ENCODE results near the gene SUPT3H.
A peak's percentile ranks its signal among the peaks of the same experiment; 100 is the strongest.

Gene SUPT3H

GRCh38 chr6:44969446-44970185 lies 408.1 kb downstream of the SUPT3H start:
- Histone ChIP-seq H3K9me3 (peaks cover 5% of the 10 kb centered on the region), H3K4me1 (peaks cover 13% of the 10 kb centered on the region), H3K27me3 (ENCODE audit: low read depth) (no peaks in the 10 kb centered on the region), H3K4me3 (no peak overlapping the region), H3K36me3 (replicated peaks) (no peaks in the 10 kb centered on the region)
- in situ Hi-C loops (cut with MboI; ENCODE audit: low sequenced_read_pairs): no loop called here
- no peak for DNase-seq (ENCODE audit: low spot score in 2 of 2)

- DNase-seq (ENCODE audit: low spot score in 2 of 2): no peak
Measured at GRCh38 chr6:44967481-44967880, 410.3 kb downstream of the SUPT3H start.

GRCh38 chr6:44966449-44967092 lies 411.2 kb downstream of the SUPT3H start:
- H3K4me3 ChIP-seq: no peak overlapping the region
- H3K36me3 ChIP-seq (replicated peaks): no peaks in the 10 kb centered on the region
- H3K9me3 ChIP-seq: no peaks in the 10 kb centered on the region
- DNase-seq (ENCODE audit: low spot score in 2 of 2): peak in 1 of 2 experiments; percentile 41
- peaks cover 13% of the 10 kb centered on the region for H3K4me1 ChIP-seq
- in situ Hi-C loops (cut with MboI; ENCODE audit: low sequenced_read_pairs): no loop called here
- H3K27me3 ChIP-seq (ENCODE audit: low read depth): no peaks in the 10 kb centered on the region

More at GRCh38 chr6:44967481-44967880, 410.3 kb downstream of the SUPT3H start:
- Histone ChIP-seq H3K27me3 (ENCODE audit: low read depth) (no peaks in the 10 kb centered on the region), H3K9me3 (peaks cover 1% of the 10 kb centered on the region), H3K4me3 (no peak overlapping the region), H3K36me3 (replicated peaks) (no peaks in the 10 kb centered on the region), H3K4me1 (peaks cover 13% of the 10 kb centered on the region)
- in situ Hi-C loops (cut with MboI; ENCODE audit: low sequenced_read_pairs): no loop called here

GRCh38 chr6:44965708-44966107 lies 412.0 kb downstream of the SUPT3H start:
- Histone ChIP-seq H3K36me3 (replicated peaks) (no peaks in the 10 kb centered on the region), H3K9me3 (no peaks in the 10 kb centered on the region), H3K4me3 (no peak overlapping the region), H3K4me1 (peaks cover 17% of the 10 kb centered on the region), H3K27me3 (ENCODE audit: low read depth) (no peaks in the 10 kb centered on the region)
- in situ Hi-C loops (cut with MboI; ENCODE audit: low sequenced_read_pairs): no loop called here
- no peak for DNase-seq (ENCODE audit: low spot score in 2 of 2)

GRCh38 chr6:44960898-44961297 lies 416.8 kb downstream of the SUPT3H start:
- no peaks in the 10 kb centered on the region for H3K9me3 ChIP-seq
- H3K27me3 ChIP-seq (ENCODE audit: low read depth): no peaks in the 10 kb centered on the region
- H3K4me3 ChIP-seq: no peak overlapping the region
- H3K36me3 ChIP-seq (replicated peaks): no peaks in the 10 kb centered on the region
- H3K4me1 ChIP-seq: peaks cover 11% of the 10 kb centered on the region; the same call in 1 of the 2 replicates
- peak in 1 of 2 experiments; percentile 37 for DNase-seq (ENCODE audit: low spot score in 2 of 2)
- in situ Hi-C loops (cut with MboI; ENCODE audit: low sequenced_read_pairs): no loop called here

- H3K4me3 ChIP-seq: no peak overlapping the region
- no peak for DNase-seq (ENCODE audit: low spot score in 2 of 2)
- in situ Hi-C loops (cut with MboI; ENCODE audit: low sequenced_read_pairs): no loop called here
Measured at GRCh38 chr6:44959651-44960050, 418.1 kb downstream of the SUPT3H start.

GRCh38 chr6:44957156-44957555 lies 420.6 kb downstream of the SUPT3H start:
- H3K36me3 ChIP-seq (replicated peaks): no peaks in the 10 kb centered on the region
- DNase-seq (ENCODE audit: low spot score in 2 of 2): no peak

More at GRCh38 chr6:44959651-44960050, 418.1 kb downstream of the SUPT3H start:
- H3K4me1 ChIP-seq: peaks cover 8% of the 10 kb centered on the region; the same call in 1 of the 2 replicates
- H3K27me3 ChIP-seq (ENCODE audit: low read depth): no peaks in the 10 kb centered on the region
- no peaks in the 10 kb centered on the region for H3K36me3 ChIP-seq (replicated peaks)
- no peaks in the 10 kb centered on the region for H3K9me3 ChIP-seq

GRCh38 chr6:44956396-44956795 lies 421.3 kb downstream of the SUPT3H start:
- H3K9me3 ChIP-seq: no peaks in the 10 kb centered on the region
- no peak for DNase-seq (ENCODE audit: low spot score in 2 of 2)
- no peaks in the 10 kb centered on the region for H3K27me3 ChIP-seq (ENCODE audit: low read depth)
- no peak overlapping the region for H3K4me3 ChIP-seq
- H3K36me3 ChIP-seq (replicated peaks): no peaks in the 10 kb centered on the region
- in situ Hi-C loops (cut with MboI; ENCODE audit: low sequenced_read_pairs): no loop called here
- H3K4me1 ChIP-seq: peaks cover 8% of the 10 kb centered on the region; the same call in 1 of the 2 replicates

More at GRCh38 chr6:44957156-44957555, 420.6 kb downstream of the SUPT3H start:
- in situ Hi-C loops (cut with MboI; ENCODE audit: low sequenced_read_pairs): no loop called here
- H3K4me1 ChIP-seq: peaks cover 8% of the 10 kb centered on the region; the same call in 1 of the 2 replicates
- no peaks in the 10 kb centered on the region for H3K9me3 ChIP-seq
- no peak overlapping the region for H3K4me3 ChIP-seq
- no peaks in the 10 kb centered on the region for H3K27me3 ChIP-seq (ENCODE audit: low read depth)

- in situ Hi-C loops (cut with MboI; ENCODE audit: low sequenced_read_pairs): no loop called here
- Histone ChIP-seq H3K27me3 (ENCODE audit: low read depth) (no peaks in the 10 kb centered on the region), H3K9me3 (no peaks in the 10 kb centered on the region), H3K4me3 (no peak overlapping the region), H3K4me1 (no peaks in the 10 kb centered on the region), H3K36me3 (replicated peaks) (no peaks in the 10 kb centered on the region)
- DNase-seq (ENCODE audit: low spot score in 2 of 2): no peak
Measured at GRCh38 chr6:44955145-44955544, 422.6 kb downstream of the SUPT3H start.

- in situ Hi-C loops (cut with MboI; ENCODE audit: low sequenced_read_pairs): no loop called here
- no peak for DNase-seq (ENCODE audit: low spot score in 2 of 2)
- H3K4me3 ChIP-seq: no peak overlapping the region
- no peaks in the 10 kb centered on the region for H3K9me3 ChIP-seq
- no peaks in the 10 kb centered on the region for H3K27me3 ChIP-seq (ENCODE audit: low read depth)
- H3K36me3 ChIP-seq (replicated peaks): no peaks in the 10 kb centered on the region
- H3K4me1 ChIP-seq: no peaks in the 10 kb centered on the region
Measured at GRCh38 chr6:44954281-44954680, 423.5 kb downstream of the SUPT3H start.

GRCh38 chr6:44951253-44951747 lies 426.4 kb downstream of the SUPT3H start:
- in situ Hi-C loops (cut with MboI; ENCODE audit: low sequenced_read_pairs): no loop called here

GRCh38 chr6:44949596-44950201 lies 428.0 kb downstream of the SUPT3H start:
- in situ Hi-C loops (cut with MboI; ENCODE audit: low sequenced_read_pairs): no loop called here
- no peak overlapping the region for H3K4me3 ChIP-seq
- no peaks in the 10 kb centered on the region for H3K4me1 ChIP-seq
- H3K27me3 ChIP-seq (ENCODE audit: low read depth): no peaks in the 10 kb centered on the region
- no peak for DNase-seq (ENCODE audit: low spot score in 2 of 2)
- H3K9me3 ChIP-seq: peaks cover 3% of the 10 kb centered on the region; the same call in 1 of the 2 replicates
- H3K36me3 ChIP-seq (replicated peaks): no peaks in the 10 kb centered on the region

More at GRCh38 chr6:44951253-44951747, 426.4 kb downstream of the SUPT3H start:
- H3K27me3 ChIP-seq (ENCODE audit: low read depth): no peaks in the 10 kb centered on the region
- no peaks in the 10 kb centered on the region for H3K36me3 ChIP-seq (replicated peaks)
- DNase-seq (ENCODE audit: low spot score in 2 of 2): no peak
- H3K4me3 ChIP-seq: no peak overlapping the region
- no peaks in the 10 kb centered on the region for H3K4me1 ChIP-seq
- no peaks in the 10 kb centered on the region for H3K9me3 ChIP-seq

- H3K9me3 ChIP-seq: peaks cover 3% of the 10 kb centered on the region; the same call in 1 of the 2 replicates
- no peak overlapping the region for H3K4me3 ChIP-seq
- H3K36me3 ChIP-seq (replicated peaks): no peaks in the 10 kb centered on the region
- H3K27me3 ChIP-seq (ENCODE audit: low read depth): no peaks in the 10 kb centered on the region
- in situ Hi-C loops (cut with MboI; ENCODE audit: low sequenced_read_pairs): no loop called here
- no peak for DNase-seq (ENCODE audit: low spot score in 2 of 2)
- H3K4me1 ChIP-seq: no peaks in the 10 kb centered on the region
Measured at GRCh38 chr6:44943541-44943940, 434.2 kb downstream of the SUPT3H start.

- H3K36me3 ChIP-seq (replicated peaks): no peaks in the 10 kb centered on the region
- no peaks in the 10 kb centered on the region for H3K4me1 ChIP-seq
- no peak overlapping the region for H3K4me3 ChIP-seq
- no peak for DNase-seq (ENCODE audit: low spot score in 2 of 2)
- no peaks in the 10 kb centered on the region for H3K27me3 ChIP-seq (ENCODE audit: low read depth)
- in situ Hi-C loops (cut with MboI; ENCODE audit: low sequenced_read_pairs): no loop called here
- peaks cover 3% of the 10 kb centered on the region; the same call in 1 of the 2 replicates for H3K9me3 ChIP-seq
Measured at GRCh38 chr6:44942798-44943197, 434.9 kb downstream of the SUPT3H start.
